HG03565 (cell line): Measurements from ENCODE around the gene HSPA12B.

Experiments used
- ATAC-seq: cut with Tn5 transposase; IDR thresholded peaks from one replicate; pipeline ENCODE4 v1.9.1; 2021; ENCODE audit warnings: mild to moderate bottlenecking, moderate library complexity; ENCODE audit not compliant: unreplicated experiment

The HSPA12B gene

GRCh38 chr20:3728354-3728753, 4.1 kb upstream of the HSPA12B start:
- no peak for ATAC-seq

- no peak for ATAC-seq
Observed at GRCh38 chr20:3728876-3729275, 3.6 kb upstream of the HSPA12B start.

- ATAC-seq: no peak
Observed at GRCh38 chr20:3729378-3729777, 3.1 kb upstream of the HSPA12B start.

GRCh38 chr20:3729811-3730540, 2.5 kb upstream of the HSPA12B start:
- ATAC-seq: no peak

- ATAC-seq: no peak
Observed at GRCh38 chr20:3730803-3731672, 1.4 kb upstream of the HSPA12B start.

GRCh38 chr20:3731944-3732326, 550 bp upstream of the HSPA12B start:
- no peak for ATAC-seq

- ATAC-seq: no peak
Observed at GRCh38 chr20:3733119-3733995, 872 bp downstream of the HSPA12B start.

- ATAC-seq: no peak
Observed at GRCh38 chr20:3734111-3734843, 1.8 kb downstream of the HSPA12B start.

- ATAC-seq: no peak
Observed at GRCh38 chr20:3735768-3736167, 3.3 kb downstream of the HSPA12B start.

GRCh38 chr20:3738111-3739053, 5.9 kb downstream of the HSPA12B start:
- ATAC-seq: no peak

GRCh38 chr20:3739054-3739925, 6.8 kb downstream of the HSPA12B start:
- ATAC-seq: no peak

GRCh38 chr20:3739926-3740451, 7.5 kb downstream of the HSPA12B start:
- ATAC-seq: no peak

- ATAC-seq: no peak
Observed at GRCh38 chr20:3740615-3741301, 8.3 kb downstream of the HSPA12B start.

- ATAC-seq: no peak
Observed at GRCh38 chr20:3741836-3742458, 9.5 kb downstream of the HSPA12B start.

GRCh38 chr20:3743251-3743650, 10.8 kb downstream of the HSPA12B start:
- no peak for ATAC-seq

- ATAC-seq: no peak
Observed at GRCh38 chr20:3744037-3744436, 11.6 kb downstream of the HSPA12B start.
